Suprapubic skin (tissue), 4 donors: Measurements from ENCODE around the gene DNAJC11. TPM values are rescaled to one million over a fixed set of nuclear protein-coding genes. Genes with fewer than 3 reads are reported as not detected.
"Not testable (repeated sequence)": the region's sequence is repeated elsewhere in the genome, so short reads cannot be mapped to it uniquely, and the experiment has no call there.

Experiments
- DNase-seq, 2 donors: peaks; one replicate each; pipeline ENCODE4 v3.0.0-alpha.2; 2019; ENCODE audit warnings: low spot score in 2 of 2
- H3K27ac ChIP-seq: fragments of 200-600 bp; sonication (generic); one replicate; pipeline ENCODE4 v1.5.1; 2019
- H3K27me3 ChIP-seq: fragments of 200-600 bp; sonication (generic); one replicate; pipeline ENCODE4 v1.5.1; 2019
- H3K36me3 ChIP-seq: fragments of 200-600 bp; sonication (generic); one replicate; pipeline ENCODE4 v1.5.1; 2019
- H3K4me1 ChIP-seq: fragments of 200-600 bp; sonication (generic); one replicate; pipeline ENCODE4 v1.5.1; 2019
- H3K4me3 ChIP-seq: fragments of 200-600 bp; sonication (generic); one replicate; pipeline ENCODE4 v1.5.1; 2019; ENCODE audit warnings: mild to moderate bottlenecking
- H3K9me3 ChIP-seq: fragments of 200-600 bp; sonication (generic); one replicate; pipeline ENCODE4 v1.5.1; 2019
- CTCF ChIP-seq, 2 donors: fragments of 200-600 bp in 1 of 2; fragments of 450-650 bp in 1 of 2; sonication (generic) in 1 of 2; IDR thresholded peaks; one replicate each; pipeline ENCODE4 v1.5.1; 2016 to 2019; ENCODE audit warnings: antibody characterized with exemption in 2 of 2, mild to moderate bottlenecking in 1 of 2, moderate library complexity in 1 of 2
- EP300 ChIP-seq: sonication (generic); formaldehyde crosslinking; IDR thresholded peaks from one replicate; pipeline ENCODE4 v1.6.1; 2017; ENCODE audit warnings: antibody characterized with exemption
- POLR2A ChIP-seq, 2 donors: fragments of 450-650 bp; IDR thresholded peaks; one replicate each; pipeline ENCODE4 v1.6.1; 2017; ENCODE audit warnings: antibody characterized with exemption in 2 of 2, mild to moderate bottlenecking in 2 of 2, moderate library complexity in 2 of 2
- POLR2AphosphoS5 ChIP-seq, 3 donors: sonication (generic); formaldehyde crosslinking; IDR thresholded peaks; one replicate each; pipeline ENCODE4 v1.6.1; 2017; ENCODE audit warnings: antibody characterized with exemption in 3 of 3
- WGBS: methylation state at CpG from one replicate; pipeline ENCODE4 v1.1.5; 2018; 5-methylcytosine and 5-hydroxymethylcytosine counted together
- total RNA-seq, 4 donors: library from RNA; depleted of rRNA; stranded (reverse); fragments of >200 nt; gene quantifications; one replicate each; pipeline ENCODE4 v1.1.0, GENCODE V29; 2016

DNAJC11 gene
- total RNA-seq, 4 donors from 2014 or later, result 22.9 to 53.0 (median 31.4) TPM

- WGBS, result 73% methylated on average over 6 of the region's 6 CpGs
- TF ChIP-seq EP300 (no peak), CTCF (IDR thresholded peaks at IDR 0.05) (no peak), POLR2A (IDR thresholded peaks at IDR 0.05) (no peak), POLR2AphosphoS5 (IDR thresholded peaks at IDR 0.05) (no peak)
- H3K27ac ChIP-seq, result no peak overlapping the region
- H3K36me3 ChIP-seq, result peaks cover 45% of the 10 kb centered on the region
- no peaks in the 10 kb centered on the region for H3K9me3 ChIP-seq
- no peak for DNase-seq
- no peaks in the 10 kb centered on the region for H3K4me1 ChIP-seq
- no peak overlapping the region for H3K4me3 ChIP-seq
- no peaks in the 10 kb centered on the region for H3K27me3 ChIP-seq
These were observed 53.1 kb downstream of the DNAJC11 start for GRCh38 chr1:6648556-6648955.

GRCh38 chr1:6646499-6647148 lies 55.0 kb downstream of the DNAJC11 start:
- Histone ChIP-seq H3K27ac (no peak overlapping the region), H3K4me3 (no peak overlapping the region), H3K9me3 (no peaks in the 10 kb centered on the region), H3K4me1 (no peaks in the 10 kb centered on the region), H3K27me3 (no peaks in the 10 kb centered on the region), H3K36me3 (peaks cover 49% of the 10 kb centered on the region)
- DNase-seq, result no peak
- WGBS, result 55% methylated on average over 10 of the region's 10 CpGs
- TF ChIP-seq CTCF (IDR thresholded peaks at IDR 0.05) (peak; percentile 57 to 62), EP300 (no peak)

- TF ChIP-seq EP300 (no peak), POLR2AphosphoS5 (IDR thresholded peaks at IDR 0.05) (no peak), POLR2A (IDR thresholded peaks at IDR 0.05) (no peak)
- H3K9me3 ChIP-seq, result no peaks in the 10 kb centered on the region
- no peak for DNase-seq
- H3K27ac ChIP-seq, result no peak overlapping the region
- H3K4me3 ChIP-seq, result no peak overlapping the region
- no peaks in the 10 kb centered on the region for H3K27me3 ChIP-seq
- H3K4me1 ChIP-seq, result no peaks in the 10 kb centered on the region
- WGBS, result 97% methylated on average over 7 of the region's 7 CpGs
- H3K36me3 ChIP-seq, result peaks cover 56% of the 10 kb centered on the region
These were observed 56.6 kb downstream of the DNAJC11 start for GRCh38 chr1:6645018-6645417.

DNA sequence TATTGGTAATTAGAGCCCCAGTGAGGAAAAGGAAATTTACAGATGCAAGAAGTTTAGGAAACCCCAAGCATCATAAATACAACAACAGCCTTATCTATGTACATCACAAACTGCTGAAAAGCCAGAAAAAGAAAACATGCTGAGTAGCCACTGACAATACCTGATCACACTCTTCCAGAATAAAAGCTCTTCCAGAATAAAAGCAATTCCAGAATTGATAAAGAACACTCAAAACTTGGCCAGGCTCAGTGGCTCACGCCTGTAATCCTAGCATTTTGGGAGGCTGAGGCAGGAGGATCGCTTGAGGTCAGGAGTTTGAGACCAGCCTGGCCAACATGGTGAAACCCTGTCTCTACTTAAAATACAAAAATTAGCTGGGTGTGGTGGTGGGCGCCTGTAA lies 60.7 kb downstream of the DNAJC11 start:
- peaks cover 87% of the 10 kb centered on the region for H3K36me3 ChIP-seq
- H3K27ac ChIP-seq, DNase-seq, H3K27me3 ChIP-seq, H3K4me3 ChIP-seq, H3K4me1 ChIP-seq, H3K9me3 ChIP-seq: not testable (repeated sequence)
- 88% methylated on average over 3 of the region's 3 CpGs for WGBS

DNA sequence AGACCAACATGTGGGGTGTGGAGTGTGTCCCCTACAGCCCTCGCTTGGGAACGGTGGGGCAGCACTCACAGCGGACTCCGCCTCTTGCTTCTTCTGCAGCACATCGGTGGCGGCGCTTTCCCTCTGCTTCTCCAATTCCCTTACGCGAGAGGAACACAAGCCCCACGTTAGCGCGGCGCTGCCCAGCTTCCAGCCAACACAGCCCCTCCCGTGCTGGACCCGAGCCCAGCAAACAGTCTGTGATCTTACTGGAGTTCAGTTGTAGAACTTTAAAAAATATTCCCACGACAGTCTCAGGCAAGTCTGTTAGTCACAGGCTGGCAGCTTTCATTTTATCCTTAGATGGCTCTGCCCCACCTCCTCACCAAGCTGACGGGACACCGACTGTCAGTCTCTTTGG lies 63.4 kb downstream of the DNAJC11 start:
- Histone ChIP-seq H3K27me3 (no peaks in the 10 kb centered on the region), H3K9me3 (no peaks in the 10 kb centered on the region), H3K27ac (no peak overlapping the region), H3K4me1 (peaks cover 5% of the 10 kb centered on the region), H3K4me3 (no peak overlapping the region), H3K36me3 (peaks cover 85% of the 10 kb centered on the region)
- TF ChIP-seq CTCF (IDR thresholded peaks at IDR 0.05) (no peak), POLR2A (IDR thresholded peaks at IDR 0.05) (no peak), POLR2AphosphoS5 (IDR thresholded peaks at IDR 0.05) (no peak), EP300 (no peak)
- 44% methylated on average over 18 of the region's 18 CpGs for WGBS
- DNase-seq, result peak; percentile 80 to 89

- no peaks in the 10 kb centered on the region for H3K9me3 ChIP-seq
- no peaks in the 10 kb centered on the region for H3K27me3 ChIP-seq
- TF ChIP-seq POLR2A (IDR thresholded peaks at IDR 0.05) (no peak), CTCF (IDR thresholded peaks at IDR 0.05) (no peak), EP300 (no peak), POLR2AphosphoS5 (IDR thresholded peaks at IDR 0.05) (no peak)
- peaks cover 85% of the 10 kb centered on the region for H3K36me3 ChIP-seq
- 62% methylated on average over 9 of the region's 9 CpGs for WGBS
- no peak overlapping the region for H3K27ac ChIP-seq
- H3K4me3 ChIP-seq, result no peak overlapping the region
- peaks cover 5% of the 10 kb centered on the region for H3K4me1 ChIP-seq
- DNase-seq, result no peak
These were observed 63.8 kb downstream of the DNAJC11 start for GRCh38 chr1:6637770-6638169.

DNA sequence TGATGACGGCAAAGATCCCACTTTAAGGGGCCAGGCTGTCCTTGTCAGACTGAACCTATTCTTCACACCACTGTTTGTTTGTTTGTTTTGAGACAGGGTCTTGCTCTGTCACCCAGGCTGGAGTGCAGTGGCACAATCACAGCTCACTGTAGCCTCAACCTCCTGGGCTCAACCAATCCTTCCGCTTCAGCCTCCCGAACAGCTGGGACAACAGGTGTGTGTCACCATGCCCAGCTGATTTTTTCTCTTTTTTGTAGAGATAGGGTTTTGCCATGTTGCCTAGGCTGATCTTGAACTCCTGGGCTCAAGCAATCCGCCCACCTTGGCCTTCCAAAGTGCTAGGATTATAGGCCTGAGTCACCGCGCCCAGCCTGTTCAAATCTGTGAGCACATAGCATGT lies 64.8 kb downstream of the DNAJC11 start:
- WGBS, result 93% methylated on average over 6 of the region's 6 CpGs
- H3K27me3 ChIP-seq, H3K4me3 ChIP-seq, H3K9me3 ChIP-seq, H3K4me1 ChIP-seq, DNase-seq, H3K27ac ChIP-seq: not testable (repeated sequence)
- H3K36me3 ChIP-seq, result peaks cover 85% of the 10 kb centered on the region
